Pancreas (tissue), 10 donors: ENCODE data around the gene ACOT7. TPM values are rescaled to one million over a fixed set of nuclear protein-coding genes. Genes with fewer than 3 reads are reported as not detected.
A peak's percentile ranks its signal among the peaks of the same experiment; 100 is the strongest.

Source experiments
- ATAC-seq, 4 donors: fragments of 200-7000 bp; cut with Tn5 transposase; one replicate each; pipeline versions ENCODE4 v1.8.0 to v1.9.1; 2020; ENCODE audit warnings: mild to moderate bottlenecking in 4 of 4, moderate library complexity in 4 of 4
- DNase-seq, 6 donors: peaks; one replicate each; pipeline ENCODE4 v3.0.0-alpha.2; 2020
- FAIRE-seq: peaks from 2 replicates; lab custom pipeline; 2012; peaks lifted over from hg19 to GRCh38; lab: Jason Lieb, UNC
- H3K27ac ChIP-seq, 4 donors: fragments of 200-600 bp; sonication (generic); 1 replicate in 3 of 4; 2 replicates in 1 of 4; pipeline versions ENCODE4 v1.5.0 to v1.8.0; 2020
- H3K27me3 ChIP-seq, 4 donors: fragments of 200-600 bp; one replicate each; pipeline ENCODE4 v1.8.0; 2021
- H3K36me3 ChIP-seq, 3 donors: fragments of 200-600 bp; sonication (generic) in 1 of 3; one replicate each; pipeline versions ENCODE4 v1.5.0 to v1.8.0; 2020 to 2021
- H3K4me1 ChIP-seq, 3 donors: fragments of 200-600 bp; one replicate each; pipeline ENCODE4 v1.8.0; 2021
- H3K4me3 ChIP-seq, 4 donors: fragments of 200-600 bp; sonication (generic) in 2 of 4; one replicate each; pipeline versions ENCODE4 v1.5.0 to v1.8.0; 2020 to 2021
- H3K9me3 ChIP-seq, 4 donors: fragments of 200-600 bp; one replicate each; pipeline ENCODE4 v1.8.0; 2021
- CTCF ChIP-seq, 4 donors: fragments of 200-600 bp; sonication (generic) in 3 of 4; IDR thresholded peaks; one replicate each; pipeline versions ENCODE4 v1.5.0 to v1.8.0; 2021; ENCODE audit warnings: antibody characterized with exemption in 4 of 4
- WGBS, 2 donors: extraction: QIAGEN DNeasy Blood & Tissue Kit; methylation state at CpG; one replicate each; pipeline ENCODE4 v1.1.7; 2013; 5-methylcytosine and 5-hydroxymethylcytosine counted together
- intact Hi-C, 3 donors: fragments of 100-400 bp; cut with DNase I; formaldehyde crosslinking; loops; one replicate each; pipeline versions ENCODE4 v1.11.1 to v1.14.2; 2022
- polyA plus RNA-seq, 2 donors: library from polyadenylated mRNA; stranded (reverse); fragments of 200-250 nt; gene quantifications; one replicate each; pipeline ENCODE4 v1.2.3, GENCODE V29; 2013
- total RNA-seq, 6 donors: library from RNA; stranded (reverse); fragmentation: NEBNext Ultra II Directional in 4 of 6; extraction: Animal tissue kit (Norgen Biotek cat#: 25700) in 4 of 6; gene quantifications; one replicate each; pipeline versions ENCODE4 v1.2.1 to v1.2.4, GENCODE V29; 2021 to 2023
- donor health status: healthy with polysubstance abuse.
- donor health status: DM: no; HTN: no; CAD: no; lungs with moderate emphysema.
- donor health status: DM: no; HTN: no; CAD: no.
- donor health status: control.
- donor health status: control.
- donor health status: Bipolar disorder and iron deficiency.
- donor health status: DM: yes; HTN: yes; CAD: no.
- donor health status: DM: no; HTN: no; CAD: no.
- donor health status: DM: no; HTN: no; CAD: no.
- donor health status: DM: yes; HTN: yes; CAD: no.

The ACOT7 gene
- total and polyA plus RNA-seq, 8 donors, result 3.1 to 7.6 (median 5.2) TPM

DNA sequence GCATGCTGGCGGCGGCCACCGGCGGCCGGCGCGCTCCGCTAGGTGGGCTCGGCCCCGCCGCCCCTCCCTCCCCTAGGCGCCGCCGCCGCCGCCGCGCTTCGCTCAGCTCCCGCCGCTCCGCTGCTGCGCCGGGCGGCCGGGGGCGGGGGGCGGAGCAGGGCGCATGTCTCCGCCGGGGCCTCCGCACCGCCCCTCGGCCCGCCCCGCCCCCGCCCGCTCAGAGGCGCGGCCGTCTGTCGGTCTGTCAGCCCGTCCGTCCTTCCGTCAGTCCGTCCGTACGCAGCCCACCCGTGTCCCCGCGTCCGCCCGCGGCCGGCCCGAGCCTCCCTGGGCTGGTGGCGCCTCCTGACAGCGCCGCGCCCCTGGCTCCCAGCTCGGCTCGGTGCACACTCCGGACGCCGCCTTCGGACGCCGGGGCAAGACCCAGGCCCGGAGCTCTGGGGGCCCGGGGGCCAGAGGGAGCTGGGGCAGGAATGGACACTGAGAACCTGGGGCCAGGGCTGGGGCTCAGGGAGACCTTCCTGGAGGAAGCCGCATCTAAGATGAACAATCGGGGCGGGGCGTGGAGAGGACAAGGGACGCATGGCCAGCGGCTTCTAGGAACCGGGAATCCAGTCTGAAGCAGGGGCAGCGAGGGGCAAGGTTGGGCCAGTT is 132.5 kb downstream of the ACOT7 start, which contains the start of gene GPR153:
GPR153 (minus strand) TSS at position 138 of the 654 bp plus-strand sequence. CDS start 6,193 bp downstream, outside the sequence.
- Histone ChIP-seq H3K4me3 (peak within 1 kb of the TSS; percentile 12 to 55 (median 32)), H3K4me1 (no peaks in the 10 kb centered on the region), H3K27ac (no peak within 1 kb of the TSS), H3K27me3 (no peaks in the 10 kb centered on the region), H3K36me3 (no peaks in the 10 kb centered on the region), H3K9me3 (no peaks in the 10 kb centered on the region)
- ATAC-seq (peak; percentile 47 to 65 (median 54)), FAIRE-seq (no peak), DNase-seq (peak in 2 of 6 donors; percentile 71 to 76)
- WGBS, 2 donors, result 2 to 3% methylated on average over 45 to 78 of the region's 78 CpGs
- intact Hi-C loops, result no loop called here
- no peak for TF ChIP-seq CTCF (IDR thresholded peaks at IDR 0.05)

DNA sequence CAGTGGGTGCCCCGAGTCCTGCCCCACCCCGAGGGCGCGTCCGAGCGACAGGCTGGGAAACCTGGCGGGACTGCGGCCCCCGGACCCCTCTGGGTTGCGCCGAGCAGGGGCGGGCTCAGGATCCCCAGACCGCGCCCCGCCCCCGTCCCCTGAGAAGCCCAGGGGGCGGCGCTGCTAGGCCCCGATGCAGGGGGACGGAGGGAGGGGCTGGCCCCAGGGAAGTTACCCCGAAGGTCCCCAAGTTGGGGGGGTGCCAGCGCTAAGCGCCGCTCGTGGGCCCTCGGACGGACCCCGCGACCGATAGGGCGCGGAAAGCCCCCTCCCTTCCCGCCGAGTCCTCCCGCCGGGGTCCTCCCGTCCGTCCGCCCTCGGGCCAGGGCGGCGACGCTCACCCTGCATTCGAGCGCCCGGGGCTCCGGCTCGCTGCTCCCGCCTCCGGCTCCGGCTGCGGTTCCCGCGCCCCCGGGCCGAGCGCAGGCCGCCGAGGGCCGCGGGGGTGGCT is 133.1 kb downstream of the ACOT7 start:
- Histone ChIP-seq H3K27ac (no peak overlapping the region), H3K9me3 (no peaks in the 10 kb centered on the region), H3K4me1 (no peaks in the 10 kb centered on the region), H3K27me3 (no peaks in the 10 kb centered on the region), H3K4me3 (peak overlapping the region; percentile 12 to 55 (median 32)), H3K36me3 (no peaks in the 10 kb centered on the region)
- TF ChIP-seq CTCF (IDR thresholded peaks at IDR 0.05), result no peak
- intact Hi-C loops, result no loop called here
- FAIRE-seq (no peak), DNase-seq (peak in 2 of 6 donors; percentile 44 to 65), ATAC-seq (peak in 3 of 4 donors; percentile 7 to 16 (median 12))
- WGBS, 2 donors, result 3 to 4% methylated on average over 30 to 61 of the region's 61 CpGs

DNA sequence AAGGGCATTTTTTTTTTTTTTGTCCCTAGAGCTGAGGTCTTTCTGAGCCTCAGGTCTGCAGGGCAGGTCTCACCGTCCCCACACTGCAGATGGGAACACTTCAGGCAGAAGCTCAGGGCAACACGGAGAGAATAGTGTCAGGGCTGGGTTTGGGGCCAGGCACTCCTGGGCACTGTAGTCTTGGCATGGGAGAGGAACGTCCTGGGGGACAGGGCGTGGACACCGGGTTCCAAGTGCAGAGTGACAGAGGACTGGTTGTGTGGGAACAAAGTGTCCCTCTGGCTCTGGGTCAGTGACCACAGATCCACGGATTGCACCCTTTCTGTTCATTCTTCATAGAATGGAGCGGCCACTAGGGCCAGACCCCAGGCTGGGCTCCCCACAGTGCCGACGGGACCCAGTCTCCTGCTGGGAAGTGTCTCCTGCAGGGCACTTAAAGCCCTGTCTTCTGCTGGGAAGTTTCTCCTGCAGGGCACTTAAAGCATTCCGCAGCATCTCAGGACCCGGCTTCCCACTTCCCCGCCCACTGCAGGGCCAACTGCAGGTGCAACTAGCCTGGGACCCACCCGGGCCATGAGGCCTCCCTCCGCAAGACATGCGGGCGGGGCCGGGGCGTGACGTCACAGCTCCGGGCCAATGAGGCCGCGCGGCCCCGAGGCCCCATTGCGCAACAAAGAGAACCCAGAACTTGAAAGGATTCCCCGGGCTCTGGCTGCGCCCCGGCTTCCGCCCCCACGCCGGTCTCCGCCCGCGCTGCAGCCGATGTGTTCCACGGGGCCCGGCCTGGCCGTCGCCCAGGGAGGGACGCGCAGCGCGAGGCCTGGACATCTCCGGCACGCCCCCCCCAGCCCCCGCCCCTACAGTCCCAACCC is 133.8 kb downstream of the ACOT7 start:
- intact Hi-C loops, result no loop called here
- peak; percentile 50 to 79 (median 75) for ATAC-seq
- Histone ChIP-seq H3K9me3 (no peaks in the 10 kb centered on the region), H3K27ac (no peak overlapping the region), H3K36me3 (no peaks in the 10 kb centered on the region), H3K4me1 (no peaks in the 10 kb centered on the region), H3K4me3 (peak overlapping the region; percentile 12 to 55 (median 24)), H3K27me3 (no peaks in the 10 kb centered on the region)
- DNase-seq, result peak in 5 of 6 donors; percentile 51 to 82 (median 59)
- TF ChIP-seq CTCF (IDR thresholded peaks at IDR 0.05), result no peak
- WGBS, 2 donors, result 8 to 10% methylated on average over 42 to 46 of the region's 46 CpGs
- no peak for FAIRE-seq

DNA sequence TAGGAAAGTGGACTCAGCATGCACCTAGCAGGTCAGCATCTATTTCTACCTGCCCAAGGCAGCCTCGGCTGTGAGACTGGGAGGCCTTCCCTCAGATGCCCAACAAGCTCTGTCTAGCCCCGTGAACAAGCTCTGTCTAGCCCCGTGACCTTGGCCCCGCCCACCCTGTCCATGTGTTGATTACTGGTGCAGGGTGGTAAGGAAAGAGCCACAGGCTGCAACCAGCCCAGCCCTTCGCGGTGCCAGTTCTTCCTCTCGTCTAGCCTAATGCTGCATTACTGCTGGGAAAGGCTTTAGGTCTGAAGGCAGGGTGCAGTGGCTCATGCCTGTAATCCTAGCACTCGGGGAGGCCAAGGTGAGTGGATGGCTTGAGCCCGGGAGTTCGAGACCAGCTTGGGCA is 134.9 kb downstream of the ACOT7 start:
- DNase-seq (no peak), ATAC-seq (no peak), FAIRE-seq (no peak)
- Histone ChIP-seq H3K27ac (no peak overlapping the region), H3K4me3 (no peak overlapping the region), H3K27me3 (no peaks in the 10 kb centered on the region), H3K9me3 (no peaks in the 10 kb centered on the region), H3K36me3 (no peaks in the 10 kb centered on the region), H3K4me1 (no peaks in the 10 kb centered on the region)
- WGBS, 2 donors, result 53 to 61% methylated on average over 10 of the region's 10 CpGs
- intact Hi-C loops, result no loop called here
- no peak for TF ChIP-seq CTCF (IDR thresholded peaks at IDR 0.05)
